GM21723 (cell line): ENCODE results near the gene DOHH.
"Not testable (repeated sequence)": the region's sequence is repeated elsewhere in the genome, so short reads cannot be mapped to it uniquely, and the experiment has no call there.

Experiments
- ATAC-seq: cut with Tn5 transposase; IDR thresholded peaks from one replicate; pipeline ENCODE4 v1.9.1; 2021; ENCODE audit warnings: mild to moderate bottlenecking, moderate library complexity; ENCODE audit not compliant: unreplicated experiment

The DOHH gene

DNA sequence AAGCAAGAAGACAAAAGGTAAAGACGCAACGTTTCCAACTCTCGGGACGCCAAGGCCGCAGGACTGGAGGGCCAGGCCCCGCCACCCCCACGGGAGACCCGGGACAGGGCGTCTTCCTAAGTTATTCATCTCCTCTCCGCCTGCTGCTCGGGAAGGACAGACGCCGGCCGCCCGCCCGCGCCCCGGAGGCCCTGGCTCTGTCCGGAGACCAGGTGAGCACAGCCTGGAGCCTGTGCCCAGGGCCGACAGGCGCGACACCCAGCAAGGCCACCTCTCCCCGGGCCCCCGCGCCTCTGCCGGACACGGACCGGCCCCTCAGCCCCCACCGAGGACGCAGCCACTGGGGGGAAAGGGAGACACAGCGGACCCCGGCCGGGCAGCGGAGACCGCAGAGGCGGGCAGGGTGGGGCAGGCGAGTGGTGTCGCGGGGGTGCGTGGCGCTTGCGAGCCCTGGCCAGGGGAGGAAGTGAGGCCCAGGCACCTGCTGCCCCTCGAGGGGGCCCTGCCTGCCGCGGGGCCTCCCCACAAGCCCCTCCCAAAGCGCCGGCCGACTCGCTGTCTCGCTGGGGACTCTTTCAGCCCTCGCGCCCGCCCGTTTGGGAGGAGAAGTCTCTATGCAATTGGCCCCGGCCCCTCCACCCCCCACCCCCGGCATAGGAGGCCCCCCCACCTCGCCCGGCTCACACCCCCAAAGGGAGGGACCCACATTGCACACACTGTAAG, 37.3 kb downstream of the DOHH start:
- ATAC-seq = no peak

DNA sequence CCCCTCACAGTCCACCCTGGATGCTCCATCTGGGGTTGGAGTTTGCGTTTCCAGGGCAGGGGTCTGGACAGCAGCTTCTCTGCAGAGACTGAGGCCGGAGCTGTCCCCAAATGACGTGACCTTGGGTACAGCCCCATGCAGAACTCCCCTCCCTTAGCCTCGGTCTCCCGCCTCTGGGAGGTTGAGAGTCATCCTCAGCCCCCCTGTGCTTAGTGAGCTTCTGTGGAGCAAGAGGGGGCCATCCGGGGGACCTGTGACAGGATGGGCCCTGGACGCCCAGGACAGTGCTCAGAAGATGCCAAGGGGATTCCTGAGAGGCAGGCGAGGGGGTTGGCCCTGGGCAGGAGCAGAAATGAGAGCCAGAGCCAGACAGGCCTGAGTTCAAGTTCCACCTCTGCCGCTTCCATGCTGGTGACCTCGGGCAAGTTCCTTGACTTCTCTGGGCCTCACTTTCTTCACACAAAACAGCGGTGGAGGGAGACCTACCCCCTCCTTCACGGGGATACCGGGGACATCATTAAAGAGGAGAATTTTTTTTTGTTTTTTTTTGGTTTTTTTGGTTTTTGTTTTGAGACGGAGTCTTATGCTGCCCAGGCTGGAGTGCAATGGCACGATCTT, 40.4 kb downstream of the DOHH start:
- ATAC-seq = no peak

DNA sequence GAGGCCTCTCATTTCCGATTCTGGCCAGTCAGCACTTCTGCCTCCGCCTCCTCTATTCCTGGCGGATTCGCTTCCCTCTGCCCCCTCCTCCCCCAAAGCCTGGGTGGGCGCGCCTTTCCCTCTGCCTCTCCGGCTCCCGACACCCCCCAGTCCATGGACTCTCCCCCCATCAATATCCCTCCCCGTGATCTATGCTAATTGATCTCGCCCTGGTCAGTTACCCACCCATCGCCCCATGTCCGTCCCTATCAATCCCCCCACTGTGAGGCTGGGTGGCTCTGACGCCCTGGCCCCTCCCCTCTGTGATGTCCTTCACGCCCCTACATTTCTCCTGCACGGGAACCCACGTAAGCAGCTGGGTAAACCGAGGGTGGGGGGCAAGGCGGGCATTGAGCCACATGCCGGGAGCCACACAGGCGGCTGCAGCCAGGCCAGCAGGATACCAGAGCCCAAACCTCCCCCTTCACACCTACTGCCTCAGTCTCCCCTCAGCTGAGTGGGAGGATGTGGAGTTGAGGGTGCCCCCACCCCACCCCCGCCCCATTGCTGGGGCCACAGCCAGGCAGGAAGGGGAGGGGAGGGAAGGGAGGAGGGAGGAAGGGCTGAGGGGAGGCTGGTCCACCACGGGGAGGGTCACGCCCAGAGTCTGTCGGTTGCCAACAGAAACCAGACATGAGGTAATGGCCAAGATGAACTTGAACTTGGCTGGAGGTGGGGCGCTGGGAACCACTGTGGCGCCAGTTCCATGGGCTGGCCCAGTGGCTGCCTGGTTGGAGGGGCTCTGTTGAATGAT, 41.2 kb downstream of the DOHH start:
- ATAC-seq = no peak

DNA sequence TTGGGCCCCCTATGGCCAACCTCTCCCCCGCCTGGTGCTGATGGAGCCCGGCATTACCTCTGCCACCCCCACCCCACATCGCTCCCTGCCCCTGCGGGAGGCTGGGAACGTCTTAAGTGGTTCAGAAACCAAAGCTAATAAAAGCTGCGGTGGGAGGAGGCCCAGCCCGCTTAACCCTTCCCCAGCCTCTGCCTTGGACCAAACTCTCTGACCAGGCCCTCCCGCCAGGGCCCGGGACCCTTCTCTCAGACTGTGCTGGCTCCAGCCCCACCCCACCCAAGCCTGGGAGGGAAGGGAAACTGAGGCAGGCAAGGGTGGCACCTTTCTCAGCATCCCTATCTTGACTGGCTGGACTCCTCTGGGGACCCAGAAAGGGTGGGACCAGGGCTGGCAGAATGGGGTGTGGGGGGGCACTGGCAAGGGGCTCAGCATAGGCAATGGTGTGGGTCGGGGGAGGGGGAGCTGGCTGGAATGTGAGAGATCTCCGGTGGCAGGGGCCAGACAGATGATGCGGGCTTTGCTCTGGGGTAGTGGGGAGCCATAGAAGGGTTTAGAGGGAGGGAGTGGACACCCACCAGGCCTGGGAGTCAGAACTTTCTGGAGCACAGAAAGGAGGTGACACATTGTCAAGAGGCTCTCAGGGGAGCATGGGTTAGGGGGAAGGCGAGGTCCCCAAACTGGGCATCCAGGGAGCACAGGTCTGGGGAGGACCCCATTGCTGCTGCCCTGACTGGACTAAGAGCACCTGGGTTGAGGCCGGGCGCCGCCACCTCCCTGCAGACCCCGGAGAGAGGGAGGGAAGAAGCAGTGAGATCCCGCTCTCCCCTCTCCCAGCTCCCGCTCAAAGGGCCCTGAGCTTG, 42.0 kb downstream of the DOHH start:
- ATAC-seq = no peak

DNA sequence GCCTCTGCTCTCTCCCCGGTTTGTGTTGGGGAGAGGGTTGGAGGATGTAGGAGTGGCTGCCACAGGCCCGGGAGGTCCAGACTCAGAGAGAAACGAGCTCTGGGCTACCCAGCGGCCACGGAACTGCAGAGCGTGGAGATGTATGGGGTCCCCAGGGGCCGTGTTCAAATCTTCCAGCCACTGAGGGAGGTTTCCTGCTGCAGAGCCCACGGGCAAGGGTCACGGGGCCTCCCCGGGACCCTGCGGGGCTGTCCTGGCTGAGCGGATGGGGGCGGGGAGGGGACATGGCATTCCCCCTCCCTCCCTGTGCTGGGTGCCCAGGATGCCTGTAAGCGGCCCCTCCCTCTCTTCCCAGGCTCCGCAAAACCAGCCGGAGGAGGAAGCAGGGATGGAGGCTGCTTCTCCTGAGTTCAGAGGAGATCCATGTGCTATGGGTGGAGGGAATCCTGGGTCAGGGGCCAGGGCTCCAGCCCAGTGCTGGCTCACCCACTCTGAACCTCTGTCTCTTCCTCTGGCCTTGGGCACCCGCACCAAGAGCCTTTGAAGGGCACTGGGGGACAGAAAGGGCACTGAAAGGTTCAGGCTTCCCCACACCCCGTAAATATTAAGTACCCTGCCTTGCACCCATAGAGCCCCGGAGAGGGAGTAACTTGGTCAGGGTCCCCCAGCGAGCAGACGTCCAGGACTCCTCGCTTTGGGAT, 42.8 kb downstream of the DOHH start:
- no peak for ATAC-seq

DNA sequence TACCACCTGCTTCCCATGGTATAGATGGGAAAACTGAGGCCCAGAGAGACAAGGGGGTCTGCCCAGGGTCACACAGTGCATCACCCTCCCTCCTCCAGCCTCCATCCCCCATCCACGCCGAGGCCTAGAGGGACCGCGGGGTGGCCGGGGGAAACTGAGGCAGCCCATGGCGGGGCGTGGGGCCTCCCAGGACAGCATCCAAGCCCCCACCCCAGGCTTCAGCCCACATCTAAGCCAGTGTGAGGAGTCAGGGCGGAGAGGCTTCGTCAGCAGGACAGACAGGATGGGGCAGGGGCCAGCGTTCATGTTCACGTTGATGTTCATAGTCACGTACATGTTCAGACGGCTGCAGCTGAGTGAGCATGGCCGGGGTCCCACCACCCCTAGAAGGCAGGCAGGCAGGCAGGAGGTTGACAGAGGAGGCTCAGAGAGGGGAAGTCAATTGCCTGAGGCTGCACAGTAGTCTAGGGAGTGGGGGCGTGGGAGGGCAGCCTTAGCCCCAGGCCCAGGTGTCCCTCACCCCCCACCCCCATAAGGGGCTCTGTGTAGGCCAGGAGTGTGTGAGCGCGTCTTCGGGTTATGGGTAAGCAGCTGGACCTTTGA, 43.4 kb downstream of the DOHH start:
- ATAC-seq = no peak

DNA sequence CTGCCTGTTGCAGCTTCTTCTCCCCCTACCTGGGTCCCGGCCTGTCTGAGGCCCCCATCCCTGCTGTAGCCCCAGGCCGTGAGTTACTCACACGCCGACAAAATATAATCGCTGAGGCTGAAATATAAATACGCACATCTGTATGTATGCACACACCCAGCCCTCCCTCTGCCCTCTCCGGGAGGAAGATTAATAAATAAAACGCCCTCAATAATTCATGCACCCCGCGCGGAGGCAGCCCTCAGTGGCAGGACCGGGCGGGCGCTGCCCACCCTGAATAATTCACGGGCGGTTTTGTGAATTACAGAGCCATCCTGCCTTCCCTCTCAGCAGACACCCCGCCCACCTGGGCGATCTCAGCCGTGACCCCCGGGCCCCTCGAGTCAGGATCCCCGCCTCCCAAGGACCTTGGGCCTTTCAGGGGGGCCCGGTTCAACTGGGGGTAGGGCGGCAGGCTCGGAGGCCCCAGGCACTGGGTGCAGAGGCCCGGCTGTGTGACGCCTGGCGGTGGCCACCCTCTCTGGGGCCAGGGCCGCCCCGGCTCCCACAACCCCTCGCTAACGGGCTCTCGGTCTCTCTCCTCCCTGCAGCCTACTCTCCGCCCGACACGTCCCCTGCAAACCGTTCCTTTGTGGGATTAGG, 44.4 kb downstream of the DOHH start:
- ATAC-seq = no peak

DNA sequence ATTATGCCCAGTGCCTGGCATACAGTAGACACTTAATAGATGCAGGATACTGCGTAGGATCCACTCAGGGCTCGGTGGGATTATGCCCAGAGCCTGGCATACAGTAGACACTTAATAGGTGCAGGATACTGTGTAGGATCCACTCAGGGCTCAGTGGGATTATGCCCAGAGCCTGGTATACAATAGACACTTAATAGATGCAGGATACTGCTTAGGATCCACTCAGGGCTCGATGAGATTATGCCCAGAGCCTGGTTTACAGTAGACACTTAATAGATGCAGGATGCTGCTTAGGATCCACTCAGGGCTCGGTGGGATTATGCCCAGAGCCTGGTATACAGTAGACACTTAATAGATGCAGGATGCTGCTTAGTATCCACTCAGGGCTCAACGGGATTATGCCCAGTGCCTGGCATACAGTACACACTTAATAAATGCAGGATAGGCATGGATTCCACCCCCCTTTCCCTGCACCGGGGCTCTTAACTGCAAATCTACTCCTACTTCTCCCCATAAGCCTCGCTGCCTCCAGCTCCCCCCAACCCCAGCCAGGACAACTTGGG, 45.0 kb downstream of the DOHH start:
- no peak for ATAC-seq

DNA sequence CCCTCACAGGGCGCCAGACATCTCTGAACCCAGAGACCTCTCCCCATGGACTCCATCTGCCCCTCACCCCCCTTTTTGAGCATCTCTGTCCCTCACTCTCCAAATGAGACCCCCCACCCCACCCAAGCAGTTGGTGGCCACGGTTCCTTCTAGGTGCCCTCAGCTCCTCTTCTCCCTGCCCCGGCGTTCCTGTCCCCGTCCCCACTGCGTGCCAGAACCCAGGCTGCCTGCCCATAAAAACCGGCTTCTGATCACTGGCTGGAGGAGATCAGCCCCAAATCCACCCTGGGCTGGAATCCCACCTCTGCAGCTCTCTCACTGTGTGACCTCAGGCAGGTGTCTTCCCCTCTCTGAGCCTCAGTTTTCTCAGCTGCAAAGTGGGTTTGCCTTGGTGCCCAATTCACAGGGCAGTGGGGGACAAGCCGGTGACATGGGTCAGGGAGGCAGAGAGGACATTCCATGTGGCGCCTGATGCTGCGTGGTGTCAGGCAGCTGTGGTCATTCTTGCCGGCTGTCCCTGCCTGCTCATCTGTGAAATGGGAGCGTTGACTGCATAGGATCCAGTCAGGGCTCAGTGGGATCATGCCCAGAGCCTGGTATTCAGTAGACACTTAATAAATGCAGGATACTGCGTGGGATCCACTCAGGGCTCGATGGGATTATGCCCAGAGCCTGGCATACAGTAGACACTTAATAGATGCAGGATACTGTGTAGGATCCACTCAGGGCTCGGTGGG, 45.6 kb downstream of the DOHH start:
- no peak for ATAC-seq

DNA sequence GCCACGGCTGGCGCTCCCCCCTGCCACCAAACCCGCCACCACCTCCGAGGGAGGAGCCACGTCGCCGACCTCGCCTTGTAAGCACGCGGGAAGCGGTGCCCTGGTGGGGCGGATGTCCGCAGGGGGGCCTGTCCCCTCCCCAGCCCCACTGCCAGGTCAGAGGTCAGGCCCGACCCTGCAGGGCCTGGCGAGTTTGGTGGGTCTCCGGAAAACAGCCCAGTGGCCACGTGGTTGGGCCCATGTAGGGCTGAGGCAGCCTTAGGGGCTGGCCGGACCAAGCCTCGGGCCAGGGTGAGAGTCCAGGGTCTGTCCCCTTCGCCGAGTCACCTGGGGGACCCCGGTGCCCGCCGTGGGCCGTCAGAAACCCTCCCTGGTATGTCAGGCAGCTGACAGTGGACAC, 46.6 kb downstream of the DOHH start:
- no peak for ATAC-seq

DNA sequence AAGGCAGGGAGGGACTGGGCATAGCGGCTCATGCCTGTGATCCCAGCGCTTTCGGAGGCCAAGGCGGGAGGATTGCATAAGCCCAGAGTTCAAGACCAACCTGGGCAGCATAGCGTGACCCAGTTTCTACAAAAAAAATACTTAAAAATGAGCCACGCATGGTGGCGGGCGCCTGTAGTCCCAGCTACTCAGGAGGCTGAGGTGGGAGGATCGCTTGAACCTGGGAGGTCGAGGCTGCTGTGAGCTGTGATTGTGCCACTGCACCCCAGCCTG, 47.6 kb downstream of the DOHH start:
- not testable (repeated sequence) for ATAC-seq

DNA sequence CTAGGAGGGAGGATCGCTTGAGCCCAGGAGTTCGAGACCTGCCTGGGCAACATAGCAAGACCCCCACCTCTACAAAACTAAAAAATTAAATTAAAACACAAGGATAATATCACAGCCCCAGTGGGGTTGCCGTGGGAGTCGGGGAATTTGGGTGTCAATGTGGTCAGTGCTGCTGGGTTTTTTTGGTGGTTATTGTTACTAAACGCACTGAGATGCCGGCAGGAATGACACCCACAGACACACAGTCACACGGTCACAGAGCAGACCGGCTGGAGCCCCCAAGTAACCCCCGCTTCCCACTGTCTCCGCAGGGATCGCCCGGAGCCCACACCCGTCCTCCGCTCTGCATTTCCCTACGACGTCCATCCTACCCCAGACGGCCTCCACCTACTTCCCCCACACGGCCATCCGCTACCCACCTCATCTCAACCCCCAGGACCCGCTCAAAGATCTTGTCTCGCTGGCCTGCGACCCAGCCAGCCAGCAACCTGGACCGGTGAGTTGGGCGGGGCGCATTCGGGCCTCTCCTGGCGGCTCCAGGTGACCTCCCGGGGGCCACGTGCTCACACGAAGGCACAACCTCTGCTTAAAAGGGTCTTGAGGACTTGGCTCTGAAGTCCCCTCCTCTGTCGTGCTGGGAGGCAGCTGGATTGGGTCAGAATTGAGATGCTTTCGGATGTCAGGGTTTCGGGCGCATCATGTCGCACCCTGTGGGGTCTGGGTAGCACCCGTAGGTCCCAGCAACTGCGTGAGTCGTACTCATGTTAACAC, 48.1 kb downstream of the DOHH start:
- no peak for ATAC-seq

DNA sequence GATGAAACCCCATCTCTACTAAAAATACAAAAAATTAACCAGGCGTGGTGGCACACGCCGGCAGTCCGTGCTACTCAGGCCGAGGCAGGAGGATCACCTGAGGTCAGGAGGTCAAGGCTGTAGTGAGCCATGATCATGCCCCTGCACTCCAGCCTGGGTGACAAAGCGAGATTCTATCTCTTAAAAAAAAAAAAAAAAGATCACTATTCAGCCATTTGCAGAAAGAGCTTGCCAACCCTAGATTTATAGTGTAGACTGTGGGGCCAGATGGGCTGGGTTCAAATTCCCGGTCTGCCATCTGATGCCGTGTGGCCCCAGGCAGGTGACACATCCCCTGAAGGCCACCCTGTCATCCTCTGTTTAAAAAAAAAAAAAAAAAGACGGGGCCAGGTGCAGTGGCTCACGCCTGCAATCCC, 49.0 kb downstream of the DOHH start:
- no peak for ATAC-seq

DNA sequence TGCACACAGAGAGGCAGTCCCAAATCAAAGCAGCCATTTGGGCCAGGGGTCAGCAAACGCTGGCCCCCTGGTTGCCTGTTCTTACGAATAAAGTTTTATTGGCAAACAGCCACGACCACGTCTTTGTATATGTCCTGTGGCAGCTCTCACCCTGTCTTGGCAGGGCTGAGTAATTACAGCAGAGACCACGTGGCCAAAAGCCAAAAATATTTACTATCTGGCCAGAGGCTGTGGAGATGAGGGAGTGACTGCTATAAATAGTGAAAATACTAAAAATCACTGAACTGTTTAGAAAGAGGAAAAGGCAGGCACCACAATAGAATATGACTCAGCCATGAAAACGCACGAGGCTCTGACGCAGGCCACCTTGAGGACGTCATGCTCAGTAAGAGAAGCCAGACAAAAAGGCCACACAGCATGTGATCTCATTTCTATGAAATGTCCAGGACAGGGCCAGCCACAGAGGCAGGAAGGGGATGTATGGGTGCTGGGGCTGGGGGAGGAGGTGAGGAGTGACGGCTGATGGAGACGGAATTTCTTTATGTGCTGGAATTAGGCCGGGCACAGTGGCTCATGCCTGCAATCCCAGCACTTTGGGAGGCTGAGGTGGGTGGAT, 49.6 kb downstream of the DOHH start:
- no peak for ATAC-seq

DNA sequence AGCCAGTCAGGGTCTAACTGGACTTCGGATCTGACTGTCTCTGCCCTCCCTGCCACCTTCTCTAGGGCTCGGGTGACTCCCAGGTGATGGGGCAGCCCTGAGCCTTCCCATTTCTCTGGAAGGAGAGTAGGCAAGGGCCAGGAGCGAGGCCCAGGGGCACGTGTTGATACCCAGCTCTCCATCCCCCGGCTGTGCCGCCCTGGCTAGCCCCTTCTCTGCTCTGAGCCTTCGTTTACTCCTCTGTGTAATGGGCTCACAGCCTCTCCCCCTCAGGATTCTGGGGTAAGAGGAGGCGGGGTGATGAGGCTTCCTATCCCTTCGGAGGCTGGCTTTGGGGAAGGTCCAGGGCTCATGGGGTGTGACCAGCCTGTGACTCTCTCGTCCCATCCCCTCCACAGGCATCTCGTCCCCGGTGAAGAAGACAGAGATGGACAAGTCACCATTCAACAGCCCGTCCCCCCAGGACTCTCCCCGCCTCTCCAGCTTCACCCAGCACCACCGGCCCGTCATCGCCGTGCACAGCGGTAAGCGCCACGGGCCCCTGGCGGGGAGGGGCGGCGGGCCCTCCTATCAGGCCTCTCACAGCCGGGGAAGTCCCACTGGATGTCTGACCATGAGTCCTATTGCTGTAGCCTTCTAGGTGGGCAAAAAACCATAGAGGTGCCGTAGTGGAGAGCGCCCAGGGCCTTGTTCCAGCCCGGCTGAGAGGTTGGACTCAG, 51.7 kb downstream of the DOHH start:
- no peak for ATAC-seq

DNA sequence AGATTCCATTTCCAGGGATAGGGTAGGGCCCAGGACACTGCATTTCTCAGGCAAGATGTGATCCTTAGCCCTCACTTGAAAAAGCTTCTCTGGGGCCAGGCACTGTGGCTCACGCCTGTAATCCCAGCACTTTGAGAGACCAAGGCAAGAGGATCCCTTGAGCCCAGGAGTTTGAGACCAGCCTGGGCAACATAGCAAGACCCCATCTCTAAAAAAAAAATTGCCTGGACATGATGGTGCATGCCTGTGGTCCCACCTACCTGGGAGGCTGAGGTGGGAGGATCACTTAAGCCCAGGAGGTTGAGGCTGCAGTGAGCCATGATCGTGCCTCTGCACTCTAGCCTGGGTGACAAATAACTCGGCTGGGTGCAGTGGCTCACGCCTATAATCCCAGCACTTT, 53.8 kb downstream of the DOHH start:
- not testable (repeated sequence) for ATAC-seq

DNA sequence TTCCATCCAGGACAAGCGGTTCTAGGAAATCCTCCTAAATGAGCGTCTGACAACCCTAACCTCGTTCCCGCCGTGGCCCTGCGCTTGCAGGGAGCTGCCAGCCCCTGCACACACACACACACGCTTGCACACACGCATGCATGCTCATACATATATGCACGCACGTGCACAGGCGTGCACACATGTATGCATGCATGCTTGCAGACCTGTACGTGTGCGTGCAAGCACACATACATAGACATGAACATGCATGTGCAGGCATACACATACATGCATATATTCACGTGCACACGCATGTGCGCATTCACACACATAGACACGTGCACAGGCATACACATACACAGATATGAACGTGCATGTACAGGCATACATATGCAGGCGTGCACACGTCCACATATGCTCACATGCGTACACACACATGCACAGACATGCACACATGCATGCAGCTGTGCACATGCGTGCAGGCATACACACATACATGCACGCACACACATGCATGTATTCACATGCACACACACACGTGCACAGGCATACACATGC, 55.7 kb downstream of the DOHH start:
- no peak for ATAC-seq
